Forelimb muscle (tissue), 1 donor: ENCODE results near the gene ABCB7. TPM values are rescaled to one million over a fixed set of nuclear protein-coding genes. Genes with fewer than 3 reads are reported as not detected.
"Not testable (repeated sequence)": the region's sequence is repeated elsewhere in the genome, so short reads cannot be mapped to it uniquely, and the experiment has no call there.

ENCODE experiments used
- DNase-seq: peaks from one replicate; pipeline ENCODE4 v3.0.0-alpha.2; 2013; ENCODE audit warnings: low read depth
- polyA plus RNA-seq: library from polyadenylated mRNA; unstranded; fragments of 120-200 nt; gene quantifications from one replicate; pipeline ENCODE4 v1.2.1, GENCODE V29; 2013; ENCODE audit not compliant: insufficient read length

The ABCB7 gene
- polyA plus RNA-seq, 1 donor: 23.2 TPM

DNA sequence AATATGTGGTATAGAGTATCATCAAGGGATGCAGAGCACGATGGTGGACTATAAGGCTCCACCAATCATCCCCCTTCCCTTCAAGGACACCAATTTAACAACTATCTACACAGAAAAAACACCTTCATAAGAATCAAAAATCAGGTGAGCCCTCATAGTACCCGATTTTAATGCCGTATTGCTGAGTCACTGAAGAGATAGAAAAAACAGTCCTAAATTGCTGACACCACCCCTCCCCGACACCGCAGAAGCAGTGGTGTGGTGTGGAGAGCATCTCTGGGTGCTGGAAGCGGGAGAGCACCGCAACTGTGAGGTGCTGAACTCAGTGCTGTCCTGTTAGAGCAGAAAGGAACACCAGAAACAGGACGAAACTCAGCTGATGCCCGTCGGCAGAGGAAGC, 49.3 kb downstream of the ABCB7 start:
- no peak for DNase-seq

DNA sequence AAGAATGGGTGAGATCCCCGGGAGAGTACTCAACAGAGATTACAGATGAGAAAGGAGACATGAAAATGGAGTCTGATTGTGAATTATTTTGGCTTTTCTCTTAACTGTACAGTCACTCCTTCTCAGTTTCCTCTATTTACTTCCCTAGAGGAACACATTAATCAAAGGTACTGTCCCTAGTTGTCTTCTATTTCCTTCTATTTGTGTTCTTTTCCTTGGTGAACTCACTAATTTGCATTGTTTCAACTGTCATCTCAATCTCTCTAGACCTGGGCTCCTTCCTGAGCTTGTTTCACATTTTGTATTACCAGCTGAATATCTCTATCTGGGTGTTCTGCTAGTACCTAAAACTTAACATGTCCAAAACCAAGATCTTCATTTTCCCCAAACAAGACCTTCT, 59.8 kb downstream of the ABCB7 start:
- no peak for DNase-seq

DNA sequence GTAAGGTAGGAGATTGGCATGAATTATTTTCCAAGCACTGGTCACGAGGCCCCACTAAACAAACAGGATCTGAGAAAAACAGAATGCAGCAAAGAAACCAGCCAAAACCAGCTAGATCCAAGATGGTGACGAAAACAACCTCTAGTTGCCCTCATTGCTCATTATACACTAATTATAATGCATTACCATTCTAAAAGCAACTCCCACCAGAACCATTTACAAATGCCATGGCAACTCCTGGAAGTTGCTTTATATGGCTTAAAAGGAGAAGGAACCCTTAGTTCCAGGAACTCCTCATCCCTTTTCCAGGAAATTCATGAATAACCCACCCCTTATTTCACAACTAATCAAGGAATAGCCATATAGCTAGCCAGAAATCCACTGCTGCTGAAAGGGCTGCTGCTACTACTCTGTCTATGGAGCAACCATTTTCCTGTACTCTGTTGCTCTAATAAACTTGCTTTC, 69.3 kb downstream of the ABCB7 start:
- no peak for DNase-seq

DNA sequence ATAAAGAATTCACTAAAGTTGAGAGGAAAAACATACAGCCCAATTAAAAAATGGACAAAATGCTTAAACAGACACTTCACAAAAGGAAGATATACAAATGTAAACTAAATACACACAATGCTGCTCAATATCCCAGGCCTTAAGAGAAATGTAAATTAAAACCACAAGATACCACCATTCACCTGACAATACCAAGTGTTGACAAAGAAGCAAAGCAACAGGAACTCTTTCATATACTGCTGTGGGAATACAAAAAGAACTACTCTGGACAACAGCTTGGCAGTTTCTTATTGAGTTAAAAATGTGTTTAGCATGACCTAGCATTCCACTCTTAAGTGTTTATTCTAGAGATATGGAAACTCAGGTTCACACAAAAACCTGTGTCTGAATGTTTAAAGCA, 71.3 kb downstream of the ABCB7 start:
- DNase-seq: no peak

DNA sequence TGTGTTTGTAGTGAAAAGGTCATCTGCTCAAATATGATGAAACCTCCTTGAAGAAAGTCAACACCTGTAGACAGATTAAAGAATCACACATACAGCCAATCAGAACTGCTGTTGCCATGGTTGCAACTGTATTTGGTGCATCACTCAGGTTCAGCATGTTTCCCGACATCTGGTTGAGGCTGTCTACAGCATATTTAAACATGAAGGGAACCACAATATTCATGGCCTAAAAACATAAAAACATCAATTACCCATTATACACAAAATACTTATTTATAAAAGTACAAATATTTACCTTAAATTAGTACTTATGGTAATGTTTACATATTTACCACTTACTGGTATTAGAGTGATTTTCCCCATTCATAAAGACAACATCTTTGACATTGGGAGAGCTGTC, 79.7 kb downstream of the ABCB7 start:
- no peak for DNase-seq

DNA sequence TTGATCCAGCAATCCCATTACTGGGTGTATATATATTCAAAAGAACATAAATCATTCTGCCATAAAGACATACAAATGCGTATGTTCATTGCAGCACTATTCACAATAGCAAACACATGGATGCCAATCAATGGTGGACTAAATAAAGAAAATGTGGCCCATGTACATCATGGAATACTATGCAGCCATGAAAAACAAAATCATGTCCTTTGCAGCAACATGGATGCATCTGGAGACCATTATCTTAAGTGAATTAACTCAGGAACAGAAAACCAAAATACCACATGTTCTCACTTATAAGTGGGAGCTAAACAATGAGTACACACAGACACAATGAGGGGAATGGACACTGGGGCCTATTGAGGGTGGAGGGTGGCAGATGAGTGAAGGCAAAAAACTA, 81.6 kb downstream of the ABCB7 start:
- no peak for DNase-seq

DNA sequence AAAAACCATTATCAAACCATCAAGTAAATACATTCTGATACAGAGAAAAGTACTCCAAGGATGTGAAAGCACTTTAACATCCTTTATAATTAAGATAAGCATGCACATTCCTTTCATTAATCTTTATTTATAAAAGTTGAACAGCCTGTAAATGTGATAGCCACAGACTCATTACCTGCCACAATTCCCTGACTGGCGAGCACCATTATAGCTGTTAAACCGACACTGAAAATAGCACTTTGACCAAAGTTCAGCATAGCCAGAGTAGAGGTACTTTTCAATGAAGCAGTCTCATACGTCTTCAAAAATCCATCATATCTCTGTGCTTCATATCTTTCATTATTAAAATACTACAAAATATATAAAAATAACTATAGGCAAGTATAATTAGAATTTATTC, 84.7 kb downstream of the ABCB7 start:
- no peak for DNase-seq

DNA sequence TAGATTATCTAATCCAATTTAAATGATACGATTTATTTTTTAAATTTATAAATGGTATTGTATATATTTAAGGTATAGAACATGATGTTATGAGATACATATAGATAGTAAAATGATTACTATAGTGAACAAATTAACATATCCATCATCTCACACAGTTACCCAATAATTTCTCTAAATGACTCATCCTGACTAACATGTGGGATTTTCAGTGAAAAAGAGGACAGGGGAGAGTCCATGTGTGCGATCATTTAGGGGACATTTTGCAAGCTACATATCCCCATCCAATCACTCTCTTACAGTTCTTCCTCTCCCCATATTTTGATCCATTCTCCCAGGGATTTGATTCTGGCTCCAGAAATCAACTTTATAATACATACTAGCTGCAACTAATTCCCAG, 88.2 kb downstream of the ABCB7 start:
- no peak for DNase-seq

DNA sequence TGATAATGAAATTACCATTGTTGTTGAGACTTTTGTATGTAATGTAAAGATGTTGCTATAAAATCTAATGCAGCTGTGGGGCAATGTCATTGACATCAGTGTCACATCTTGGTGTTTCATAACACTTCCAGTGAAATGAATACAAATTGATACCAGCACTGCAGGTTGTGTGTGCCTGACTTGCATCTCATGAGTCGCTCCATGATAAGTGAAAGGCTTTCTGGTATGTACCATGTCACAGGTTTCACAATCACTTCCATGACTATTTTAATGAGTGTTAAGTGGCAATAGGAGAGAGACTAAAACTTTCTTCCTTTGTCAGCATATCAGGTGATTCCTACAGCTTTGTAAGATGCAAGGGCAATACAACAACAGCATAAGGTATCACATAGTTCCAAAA, 94.4 kb downstream of the ABCB7 start:
- DNase-seq: no peak

DNA sequence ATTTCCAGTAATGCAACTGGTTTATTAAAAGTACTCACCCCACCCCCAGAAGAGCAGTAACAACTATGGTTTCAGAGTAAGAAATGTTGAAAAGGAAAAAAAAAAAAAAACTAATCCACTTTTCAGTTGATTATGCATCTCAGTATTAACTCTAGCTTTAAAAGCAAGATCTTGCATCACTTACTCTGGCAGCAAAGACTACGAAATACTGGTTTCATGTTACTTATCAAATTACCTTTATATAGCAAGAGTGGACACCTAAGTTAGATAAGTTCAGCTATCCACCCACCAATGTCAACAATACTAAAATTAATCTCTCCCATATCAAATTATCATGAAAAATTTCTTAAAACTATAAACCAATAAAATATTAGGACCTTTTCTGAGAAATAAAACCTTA, 105.0 kb downstream of the ABCB7 start:
- no peak for DNase-seq

DNA sequence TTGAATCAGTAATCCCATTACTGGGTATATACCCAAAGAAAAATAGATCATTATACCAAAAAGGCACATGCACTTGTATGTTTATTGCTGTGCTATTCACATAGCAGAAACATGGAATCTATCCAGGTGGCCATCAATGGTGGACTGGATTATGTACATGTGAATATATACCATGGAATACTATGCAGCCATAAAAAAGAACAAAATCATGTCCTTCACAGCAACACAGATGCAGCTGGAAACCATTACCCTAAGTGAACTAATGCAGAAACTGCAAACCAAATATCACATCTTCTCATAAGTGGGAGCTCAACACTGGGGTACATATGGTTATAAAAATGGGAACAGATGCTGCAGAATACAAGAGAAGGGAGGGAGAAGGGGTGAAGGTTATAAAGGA, 110.7 kb downstream of the ABCB7 start:
- DNase-seq: no peak

DNA sequence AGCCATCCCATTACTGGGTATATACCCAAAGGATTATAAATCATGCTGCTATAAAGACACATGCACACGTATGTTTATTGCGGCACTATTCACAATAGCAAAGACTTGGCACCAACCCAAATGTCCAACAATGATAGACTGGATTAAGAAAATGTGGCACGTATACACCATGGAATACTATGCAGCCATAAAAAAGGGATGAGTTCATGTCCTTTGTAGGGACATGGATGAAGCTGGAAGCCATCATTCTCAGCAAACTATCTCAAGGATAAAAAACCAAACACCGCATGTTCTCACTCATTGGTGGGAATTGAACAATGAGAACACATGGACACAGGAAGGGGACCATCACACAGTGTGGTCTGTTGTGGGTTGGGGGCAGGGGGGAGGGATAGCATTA, 111.9 kb downstream of the ABCB7 start:
- DNase-seq: not testable (repeated sequence)

DNA sequence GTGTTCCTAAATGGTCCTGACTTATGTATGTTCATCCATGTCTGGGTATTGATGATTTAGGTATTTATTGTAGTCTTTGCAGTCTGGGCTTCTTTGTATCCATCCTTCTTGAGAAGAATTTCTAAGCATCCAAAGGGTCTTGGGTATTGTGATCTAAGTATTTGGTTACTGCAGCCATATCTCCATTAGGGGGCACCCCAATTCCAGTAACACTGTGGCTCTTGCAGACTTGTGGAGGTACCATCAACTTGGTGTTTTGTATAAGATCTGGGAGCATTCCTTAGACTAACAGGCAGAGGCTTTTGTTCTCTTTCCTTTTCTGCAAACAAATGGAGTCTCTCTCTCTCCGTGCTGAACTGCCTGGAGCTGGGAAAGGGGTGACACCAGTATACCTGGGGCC, 117.2 kb downstream of the ABCB7 start:
- no peak for DNase-seq

Other genes with a start within 250 kb of the ABCB7 start
- 0.33 TPM for gene NEXMIF, start 230.8 kb downstream of the ABCB7 start, polyA plus RNA-seq
- 9.6 TPM for gene UPRT, start 117.8 kb upstream of the ABCB7 start, polyA plus RNA-seq